GM23248 (cell line): ENCODE data around the gene GPATCH8.

Source experiments
- EZH2 ChIP-seq: fragments of 200-600 bp; sonication (generic); IDR thresholded peaks from 2 replicates; pipeline ENCODE4 v1.6.1; 2018; ENCODE audit warnings: antibody characterized with exemption, mild to moderate bottlenecking; ENCODE audit not compliant: insufficient read depth, poor library complexity, severe bottlenecking
- EZH2phosphoT487 ChIP-seq: fragments of 200-600 bp; sonication (generic); IDR thresholded peaks from 2 replicates; pipeline ENCODE4 v1.6.1; 2018; ENCODE audit warnings: antibody characterized with exemption, moderate library complexity, mild to moderate bottlenecking, low read depth; ENCODE audit not compliant: insufficient read depth

GRCh38 chr17:44350733-44351226, 152.4 kb downstream of the GPATCH8 start:
- TF ChIP-seq EZH2phosphoT487: no peak
- no peak for TF ChIP-seq EZH2
